Subcutaneous abdominal adipose tissue (tissue), 5 donors: ENCODE data around the gene MSL1.

Experiments used
- H3K27ac ChIP-seq: one replicate; pipeline ENCODE4 v1.7.0; 2013; ENCODE audit warnings: low read depth, mild to moderate bottlenecking, inconsistent platforms, low read length, moderate library complexity
- H3K27me3 ChIP-seq, 5 donors: one replicate each; pipeline ENCODE4 v1.7.0; 2013; ENCODE audit warnings: low read length in 5 of 5, inconsistent platforms in 1 of 5; ENCODE audit not compliant: control insufficient read depth in 5 of 5, insufficient read depth in 4 of 5
- H3K36me3 ChIP-seq, 5 donors: one replicate each; pipeline ENCODE4 v1.7.0; 2013; ENCODE audit warnings: low read length in 5 of 5; ENCODE audit not compliant: control insufficient read depth in 5 of 5, insufficient read depth in 5 of 5
- H3K4me1 ChIP-seq, 5 donors: one replicate each; pipeline ENCODE4 v1.7.0; 2013; ENCODE audit warnings: low read length in 5 of 5, mild to moderate bottlenecking in 3 of 5, moderate library complexity in 1 of 5; ENCODE audit not compliant: control insufficient read depth in 5 of 5, insufficient read depth in 5 of 5
- H3K4me3 ChIP-seq, 5 donors: one replicate each; pipeline ENCODE4 v1.7.0; 2013; ENCODE audit warnings: low read length in 5 of 5, low read depth in 1 of 5
- H3K9ac ChIP-seq, 5 donors: one replicate each; pipeline ENCODE4 v1.7.0; 2013; ENCODE audit warnings: low read length in 5 of 5, mild to moderate bottlenecking in 4 of 5, moderate library complexity in 3 of 5
- H3K9me3 ChIP-seq, 5 donors: one replicate each; pipeline ENCODE4 v1.7.0; 2013; ENCODE audit warnings: low read length in 5 of 5; ENCODE audit not compliant: control insufficient read depth in 5 of 5
- donor health status: healthy.
- donor health status: healthy.
- donor health status: healthy.
- donor health status: healthy.
- donor health status: healthy.

MSL1 gene, protein sequence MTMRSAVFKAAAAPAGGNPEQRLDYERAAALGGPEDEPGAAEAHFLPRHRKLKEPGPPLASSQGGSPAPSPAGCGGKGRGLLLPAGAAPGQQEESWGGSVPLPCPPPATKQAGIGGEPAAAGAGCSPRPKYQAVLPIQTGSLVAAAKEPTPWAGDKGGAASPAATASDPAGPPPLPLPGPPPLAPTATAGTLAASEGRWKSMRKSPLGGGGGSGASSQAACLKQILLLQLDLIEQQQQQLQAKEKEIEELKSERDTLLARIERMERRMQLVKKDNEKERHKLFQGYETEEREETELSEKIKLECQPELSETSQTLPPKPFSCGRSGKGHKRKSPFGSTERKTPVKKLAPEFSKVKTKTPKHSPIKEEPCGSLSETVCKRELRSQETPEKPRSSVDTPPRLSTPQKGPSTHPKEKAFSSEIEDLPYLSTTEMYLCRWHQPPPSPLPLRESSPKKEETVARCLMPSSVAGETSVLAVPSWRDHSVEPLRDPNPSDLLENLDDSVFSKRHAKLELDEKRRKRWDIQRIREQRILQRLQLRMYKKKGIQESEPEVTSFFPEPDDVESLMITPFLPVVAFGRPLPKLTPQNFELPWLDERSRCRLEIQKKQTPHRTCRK

GRCh38 chr17:40121181-40122135 is at the start of gene MSL1:
Gene MSL1, plus strand, starts transcription at chr17:40121971. Its CDS starts 642 bp downstream, at chr17:40122613.
- peaks cover 0 to 39% (median 35%) of the 10 kb centered on the region in 5 donors for H3K4me1 ChIP-seq
- H3K4me3 ChIP-seq: peak within 1 kb of the TSS; percentile 77 to 97 (median 95)

DNA sequence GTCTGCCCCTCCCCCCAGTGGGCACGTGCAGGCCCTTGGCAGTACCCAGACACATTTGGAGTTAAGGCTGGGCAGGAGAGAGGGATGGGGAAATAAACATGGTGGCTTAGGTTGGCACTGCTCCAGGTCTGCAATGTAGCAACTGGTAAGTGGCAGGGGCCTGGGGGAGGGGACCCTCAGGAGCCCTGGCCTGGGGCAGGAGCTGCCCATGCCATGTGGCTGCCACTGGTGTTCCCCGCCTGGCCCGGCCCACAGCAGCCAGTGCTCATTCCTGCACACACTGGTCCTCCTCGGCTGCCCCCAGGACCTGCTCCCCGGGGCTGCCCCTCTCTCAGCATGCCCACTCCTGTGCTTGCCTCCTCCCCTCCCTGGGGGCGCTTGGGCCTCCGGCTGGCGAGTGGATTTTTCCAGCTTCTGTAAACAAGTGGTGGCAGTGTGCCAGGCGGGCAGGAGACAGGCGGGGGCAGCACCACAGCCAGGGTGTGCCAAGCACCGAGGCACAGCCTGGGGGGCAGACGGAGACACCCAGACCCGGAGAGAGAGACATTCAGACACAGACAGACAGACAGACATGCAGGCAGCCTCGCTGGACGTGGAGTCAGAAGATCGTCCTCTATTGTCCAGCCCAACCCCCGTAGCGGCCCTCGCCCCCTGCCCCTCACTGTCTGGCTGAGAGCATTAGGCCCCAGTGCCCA is 49.6 kb upstream of the MSL1 start:
- Histone ChIP-seq H3K4me3 (peak overlapping the region in 4 of 5 donors; percentile 17 to 66 (median 42)), H3K9ac (peak overlapping the region in 4 of 5 donors; percentile 8 to 65 (median 54)), H3K9me3 (no peaks in the 10 kb centered on the region)

More at GRCh38 chr17:40121181-40122135, at the start of gene MSL1:
- H3K27me3 ChIP-seq: no peaks in the 10 kb centered on the region
- peak within 1 kb of the TSS; percentile 92 for H3K27ac ChIP-seq
- H3K36me3 ChIP-seq: peaks cover 0 to 9% (median 5%) of the 10 kb centered on the region in 5 donors
- no peaks in the 10 kb centered on the region for H3K9me3 ChIP-seq
- H3K9ac ChIP-seq: peak within 1 kb of the TSS; percentile 63 to 97 (median 87)

GRCh38 chr17:40072735-40073346 is 48.9 kb upstream of the MSL1 start:
- peak overlapping the region; percentile 91 for H3K27ac ChIP-seq
- peaks cover 0 to 30% (median 23%) of the 10 kb centered on the region in 5 donors for H3K36me3 ChIP-seq
- no peaks in the 10 kb centered on the region for H3K27me3 ChIP-seq
- H3K9ac ChIP-seq: peak overlapping the region in 3 of 5 donors; percentile 45 to 65 (median 63)
- no peaks in the 10 kb centered on the region for H3K9me3 ChIP-seq
- H3K4me3 ChIP-seq: peak overlapping the region in 1 of 5 donors; percentile 61
- peaks cover 55 to 92% (median 91%) of the 10 kb centered on the region in 5 donors for H3K4me1 ChIP-seq

More for the DNA sequence above, 49.6 kb upstream of the MSL1 start:
- Histone ChIP-seq H3K36me3 (peaks cover 0 to 27% (median 18%) of the 10 kb centered on the region in 5 donors), H3K27me3 (no peaks in the 10 kb centered on the region), H3K4me1 (peaks cover 58 to 99% (median 97%) of the 10 kb centered on the region in 5 donors), H3K27ac (peak overlapping the region; percentile 91)

GRCh38 chr17:40073454-40074174 is 48.2 kb upstream of the MSL1 start:
- Histone ChIP-seq H3K9me3 (no peaks in the 10 kb centered on the region), H3K36me3 (peaks cover 0 to 38% (median 28%) of the 10 kb centered on the region in 5 donors), H3K27ac (peak overlapping the region; percentile 91), H3K27me3 (no peaks in the 10 kb centered on the region), H3K4me1 (peaks cover 50 to 85% (median 83%) of the 10 kb centered on the region in 5 donors), H3K9ac (peak overlapping the region in 1 of 5 donors; percentile 35), H3K4me3 (peak overlapping the region in 2 of 5 donors; percentile 13 to 31)

DNA sequence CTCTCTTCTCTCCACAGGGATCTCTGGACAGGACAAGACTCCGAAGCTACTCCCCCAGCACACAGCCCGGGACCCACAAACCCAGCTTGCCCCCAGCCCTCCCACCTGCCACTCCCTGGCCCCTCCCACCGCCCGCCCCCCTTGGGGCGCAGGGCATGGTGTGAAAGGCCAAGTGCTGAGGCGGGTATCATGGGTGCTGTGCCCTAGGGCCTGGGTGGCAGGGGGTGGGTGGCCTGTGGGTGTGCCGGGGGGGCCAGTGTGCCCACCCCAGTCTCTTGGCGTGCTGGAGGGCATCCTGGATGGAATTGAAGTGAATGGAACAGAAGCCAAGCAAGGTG is 47.6 kb upstream of the MSL1 start:
- Histone ChIP-seq H3K36me3 (peaks cover 0 to 42% (median 31%) of the 10 kb centered on the region in 5 donors), H3K4me3 (no peak overlapping the region), H3K9ac (peak overlapping the region in 1 of 5 donors; percentile 35), H3K27me3 (no peaks in the 10 kb centered on the region), H3K9me3 (no peaks in the 10 kb centered on the region), H3K4me1 (peaks cover 45 to 79% (median 78%) of the 10 kb centered on the region in 5 donors), H3K27ac (peak overlapping the region; percentile 91)

- Histone ChIP-seq H3K27me3 (no peaks in the 10 kb centered on the region), H3K4me1 (peaks cover 39 to 72% (median 71%) of the 10 kb centered on the region in 5 donors), H3K9me3 (no peaks in the 10 kb centered on the region), H3K36me3 (peaks cover 0 to 43% (median 35%) of the 10 kb centered on the region in 5 donors), H3K9ac (peak overlapping the region in 1 of 5 donors; percentile 19), H3K4me3 (peak overlapping the region in 3 of 5 donors; percentile 7 to 56 (median 51)), H3K27ac (peak overlapping the region; percentile 91)
These were observed 46.9 kb upstream of the MSL1 start for GRCh38 chr17:40074871-40075200.

DNA sequence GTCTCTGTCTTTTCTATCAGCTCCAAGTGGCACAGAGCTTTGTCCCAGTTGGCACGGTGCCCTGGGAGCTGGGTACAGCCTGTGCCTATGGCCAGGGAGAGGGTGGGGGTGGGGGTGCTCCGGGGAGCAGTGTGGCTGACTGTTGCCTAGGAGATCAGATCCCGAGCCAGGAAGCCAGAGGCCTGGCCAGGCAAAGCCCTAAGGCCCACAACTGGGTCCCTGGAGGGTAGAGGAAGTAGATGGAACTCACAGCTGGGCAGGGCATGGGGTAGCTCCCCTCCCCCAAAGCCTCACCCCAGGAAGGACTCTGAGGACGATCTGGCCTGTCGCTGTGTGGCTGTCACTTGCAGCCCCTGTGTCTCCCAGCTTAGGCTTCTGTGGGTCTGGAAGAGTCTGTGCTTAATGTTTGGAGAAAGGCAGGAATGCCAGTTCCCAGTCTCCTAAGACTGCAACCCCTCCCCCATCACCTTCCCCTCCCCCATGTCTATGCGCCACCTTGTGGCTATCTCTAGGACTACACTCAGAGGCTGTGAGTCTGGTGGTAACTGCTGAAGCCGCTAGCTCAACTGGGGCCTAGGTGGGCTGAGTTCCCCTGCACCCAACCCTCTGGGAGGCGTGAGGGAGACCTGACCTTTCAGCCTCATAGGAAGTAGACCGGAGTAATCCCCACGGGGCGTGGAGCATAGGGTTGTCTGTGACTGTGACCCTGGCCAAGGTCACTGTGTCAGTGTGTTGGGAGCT is 46.4 kb upstream of the MSL1 start:
- H3K9ac ChIP-seq: peak overlapping the region; percentile 19 to 61 (median 41)
- no peaks in the 10 kb centered on the region for H3K27me3 ChIP-seq
- peak overlapping the region; percentile 38 to 56 (median 51) for H3K4me3 ChIP-seq
- H3K36me3 ChIP-seq: peaks cover 0 to 48% (median 35%) of the 10 kb centered on the region in 5 donors
- no peaks in the 10 kb centered on the region for H3K9me3 ChIP-seq
- peak overlapping the region; percentile 91 for H3K27ac ChIP-seq
- H3K4me1 ChIP-seq: peaks cover 35 to 67% (median 66%) of the 10 kb centered on the region in 5 donors

GRCh38 chr17:40075942-40076498 is 45.8 kb upstream of the MSL1 start:
- H3K9me3 ChIP-seq: no peaks in the 10 kb centered on the region
- peak overlapping the region; percentile 38 to 56 (median 51) for H3K4me3 ChIP-seq
- H3K4me1 ChIP-seq: peaks cover 33 to 60% (median 59%) of the 10 kb centered on the region in 5 donors
- H3K9ac ChIP-seq: peak overlapping the region in 4 of 5 donors; percentile 31 to 61 (median 42)
- no peaks in the 10 kb centered on the region for H3K27me3 ChIP-seq
- H3K27ac ChIP-seq: peak overlapping the region; percentile 91
- peaks cover 0 to 52% (median 38%) of the 10 kb centered on the region in 5 donors for H3K36me3 ChIP-seq
